ENCODE measurements around the gene CCDC198.

Gene CCDC198, protein sequence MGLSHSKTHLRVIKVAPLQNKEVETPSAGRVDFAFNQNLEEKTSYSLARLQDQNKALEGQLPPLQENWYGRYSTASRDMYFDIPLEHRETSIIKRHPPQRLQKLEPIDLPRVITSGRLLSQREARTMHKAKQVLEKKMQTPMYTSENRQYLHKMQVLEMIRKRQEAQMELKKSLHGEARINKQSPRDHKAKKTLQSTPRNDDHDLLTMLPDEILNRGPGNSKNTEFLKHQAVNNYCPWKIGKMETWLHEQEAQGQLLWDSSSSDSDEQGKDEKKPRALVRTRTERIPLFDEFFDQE

GRCh38 chr14:57493467-57494181 is at the start of gene CCDC198:
Gene CCDC198, minus strand, starts transcription at chr14:57493857. Its CDS starts 142 bp downstream, at chr14:57493715.
- no peak for DNase-seq

DNA sequence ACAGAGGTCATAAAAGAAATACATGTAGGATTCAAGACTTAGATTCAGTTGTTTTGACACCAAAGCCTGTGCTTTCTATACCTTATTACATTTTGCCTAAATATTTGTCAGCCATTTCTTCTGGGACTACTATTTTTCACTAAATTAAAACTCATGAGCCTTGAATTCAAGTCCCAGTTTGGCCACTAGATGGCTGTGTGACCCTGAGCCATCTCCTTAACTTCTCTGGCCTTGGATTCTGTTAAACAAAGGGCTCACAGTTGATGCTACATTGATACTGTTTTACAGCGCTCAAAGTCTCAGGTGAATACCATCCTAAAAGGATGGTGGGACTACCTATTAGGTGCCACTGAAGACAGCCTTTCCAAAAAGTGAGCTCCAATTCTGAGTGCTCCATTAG is 39.6 kb upstream of the CCDC198 start:
- DNase-seq = no peak

GRCh38 chr14:57530571-57530970 is 36.9 kb upstream of the CCDC198 start:
- DNase-seq = no peak

- no peak for DNase-seq
Observed at GRCh38 chr14:57526942-57527341, 33.3 kb upstream of the CCDC198 start.

GRCh38 chr14:57519043-57519442 is 25.4 kb upstream of the CCDC198 start:
- DNase-seq = no peak

GRCh38 chr14:57512220-57512619 is 18.6 kb upstream of the CCDC198 start:
- DNase-seq = no peak

GRCh38 chr14:57508756-57509155 is 15.1 kb upstream of the CCDC198 start:
- no peak for DNase-seq

- no peak for DNase-seq
Observed at GRCh38 chr14:57502586-57503254, 9.1 kb upstream of the CCDC198 start.

- DNase-seq = no peak
Observed at GRCh38 chr14:57501039-57501557, 7.4 kb upstream of the CCDC198 start.

GRCh38 chr14:57498659-57499058 is 5.0 kb upstream of the CCDC198 start:
- DNase-seq = no peak

DNA sequence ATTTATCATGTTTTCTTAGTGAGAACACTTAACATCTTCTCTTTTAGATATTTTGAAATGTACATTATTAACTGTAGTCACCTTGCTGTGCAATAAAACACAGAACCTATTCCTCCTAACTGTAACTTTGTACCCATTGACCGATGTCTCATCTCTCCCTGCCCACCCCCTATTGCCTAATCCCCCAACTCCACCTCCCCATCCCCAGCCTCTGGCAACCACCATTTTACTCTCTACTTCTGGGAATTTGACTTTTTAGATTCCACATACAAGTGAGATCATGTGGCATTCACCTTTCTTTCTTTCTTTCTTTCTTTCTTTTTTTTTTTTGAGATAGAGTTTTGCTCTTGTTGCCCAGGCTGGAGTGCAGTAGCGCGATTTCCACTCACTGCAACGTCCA is 4.4 kb upstream of the CCDC198 start:
- DNase-seq = no peak

DNA sequence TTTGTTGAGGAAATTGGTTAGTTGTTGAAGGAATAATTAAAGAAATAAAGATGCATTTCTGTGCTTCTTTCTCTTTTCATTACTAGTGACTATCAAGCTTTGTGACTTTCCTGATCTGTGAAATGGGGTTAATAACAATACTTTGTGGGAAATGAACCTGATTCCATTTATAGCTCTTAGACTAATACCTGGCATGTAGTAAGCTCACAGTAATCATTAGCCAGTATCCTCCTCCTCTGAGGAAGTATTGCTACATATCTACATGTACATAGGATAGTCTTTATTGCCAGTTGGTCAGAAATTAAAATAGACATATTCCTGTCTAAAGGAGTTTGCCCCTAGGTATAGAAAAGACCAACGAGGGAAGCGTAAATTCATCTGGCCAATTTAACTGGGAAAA is 1.8 kb upstream of the CCDC198 start:
- DNase-seq = no peak

GRCh38 chr14:57492859-57493258 is 798 bp downstream of the CCDC198 start:
- no peak for DNase-seq

DNA sequence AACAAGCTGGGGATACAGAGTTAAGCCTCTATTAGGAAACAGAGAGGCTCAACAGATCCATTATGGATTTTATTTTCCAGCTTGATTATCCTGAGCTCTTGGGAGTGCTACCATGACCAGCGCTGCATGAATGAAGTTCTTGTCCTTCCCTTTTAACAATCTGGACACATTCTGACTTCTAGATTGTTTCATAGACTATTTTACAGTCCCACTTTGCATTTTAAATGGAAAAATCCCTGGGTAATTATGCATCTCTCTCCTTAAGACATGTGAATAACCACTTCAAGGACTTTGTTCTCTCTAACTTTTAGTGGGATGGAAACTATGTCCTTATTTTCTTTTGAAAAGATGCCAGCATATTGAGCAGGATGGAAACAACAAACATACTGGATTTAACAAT is 2.0 kb downstream of the CCDC198 start:
- DNase-seq = no peak

DNA sequence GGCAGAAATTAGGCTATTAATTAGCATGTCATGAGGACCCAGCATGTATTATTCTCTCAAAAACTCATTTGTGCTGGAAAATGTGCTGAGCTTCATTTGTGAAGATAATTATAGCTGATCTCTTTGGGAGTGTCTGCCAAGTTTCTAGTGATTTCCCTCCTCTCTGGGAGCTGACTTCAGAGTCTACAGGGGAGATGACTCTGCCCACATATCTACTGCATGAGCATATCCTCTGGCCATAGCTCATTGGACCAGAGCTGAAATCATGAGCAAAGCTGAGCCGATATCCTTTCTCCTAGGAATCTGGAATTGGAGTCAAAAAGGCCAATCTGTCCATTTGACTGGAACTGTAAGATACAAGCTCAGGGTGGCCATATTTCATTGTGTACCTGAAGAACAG is 5.9 kb downstream of the CCDC198 start:
- no peak for DNase-seq

DNA sequence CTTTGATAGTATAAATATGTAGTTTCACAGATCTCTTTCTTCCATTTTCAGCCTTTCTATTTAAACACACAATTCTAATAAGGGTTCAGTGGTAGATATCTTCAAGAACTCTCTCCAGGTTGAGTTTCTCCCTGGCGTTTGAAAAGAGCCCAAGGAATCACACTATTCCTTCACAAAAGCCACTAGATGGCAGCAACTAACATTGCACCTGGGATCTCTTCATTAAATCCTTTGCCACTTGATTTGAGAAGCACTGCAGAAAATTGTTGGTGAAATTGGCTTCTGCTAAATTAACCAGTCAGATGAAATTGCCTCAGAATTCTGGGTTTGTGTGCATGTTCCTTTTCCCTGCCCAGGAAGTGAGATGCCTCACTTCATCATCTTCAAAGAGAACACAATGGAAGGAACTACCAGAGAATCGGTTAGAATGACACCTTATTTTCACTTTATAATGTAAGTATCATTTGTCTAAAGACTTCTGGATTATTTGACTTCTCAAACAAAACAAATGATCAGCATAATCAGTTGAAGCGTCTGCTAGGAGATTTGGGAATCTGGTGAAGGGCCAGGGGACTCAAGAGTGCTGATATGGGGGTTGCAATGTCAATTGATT is 6.8 kb downstream of the CCDC198 start:
- DNase-seq = no peak

DNA sequence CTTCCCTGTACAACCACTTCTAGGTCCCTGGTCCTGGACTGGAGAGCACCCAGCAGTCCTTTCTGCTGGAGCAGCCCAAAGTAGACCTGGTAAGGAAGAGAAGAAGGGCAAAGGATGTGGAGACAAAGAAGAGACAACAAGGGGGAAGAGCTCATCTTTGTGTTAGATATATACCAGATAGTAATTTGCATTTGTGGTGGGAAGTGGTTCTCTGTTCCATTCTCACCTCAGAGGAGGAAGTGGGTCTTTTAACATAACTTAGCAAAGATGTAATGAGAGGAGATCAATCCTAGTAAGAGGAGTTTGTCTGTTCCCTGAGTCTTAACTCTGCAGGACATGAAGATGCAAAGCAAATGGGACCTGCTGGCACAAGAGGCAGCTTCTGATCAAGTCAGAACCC is 8.0 kb downstream of the CCDC198 start:
- DNase-seq = no peak

GRCh38 chr14:57482120-57482519 is 11.5 kb downstream of the CCDC198 start:
- DNase-seq = no peak

- DNase-seq = no peak
Observed at GRCh38 chr14:57480051-57480450, 13.6 kb downstream of the CCDC198 start.

GRCh38 chr14:57479197-57479596 is 14.5 kb downstream of the CCDC198 start:
- DNase-seq = no peak

DNA sequence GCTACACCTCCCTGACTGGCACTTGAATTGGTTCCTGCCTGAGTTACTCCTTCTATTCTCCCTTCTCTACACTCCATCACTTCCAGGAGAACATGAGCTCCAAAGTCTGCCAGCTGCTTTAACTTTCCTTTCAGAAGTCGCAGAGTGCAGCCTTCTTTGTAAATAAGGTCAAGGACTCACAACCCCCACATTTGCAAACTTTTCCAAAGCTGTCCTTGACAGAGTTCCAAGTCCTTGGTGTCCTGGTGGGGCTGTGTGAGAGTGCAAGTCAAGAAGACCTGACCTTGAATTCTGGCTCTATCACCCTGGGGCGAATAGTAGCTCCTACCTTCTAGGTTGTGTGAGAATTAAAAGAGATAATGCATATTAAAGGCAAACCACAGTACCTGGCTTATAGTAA is 15.6 kb downstream of the CCDC198 start:
- DNase-seq = no peak

- DNase-seq = no peak
Observed at GRCh38 chr14:57470909-57471308, 22.7 kb downstream of the CCDC198 start.

- DNase-seq = no peak
Observed at GRCh38 chr14:57464008-57464730, 29.5 kb downstream of the CCDC198 start.

Data from activated CD8-positive, alpha-beta memory T cell treated with anti-CD3 and anti-CD28 coated beads for 24 hours (primary cell).